Mesodermal cell (in vitro differentiated cells): ENCODE measurements around the gene SNX15.

Experiments
- H3K27ac ChIP-seq: 2 replicates; pipeline ENCODE4 v1.7.0; 2013; ENCODE audit warnings: mild to moderate bottlenecking, low read depth, low read length, moderate library complexity; ENCODE audit not compliant: severe bottlenecking
- H3K36me3 ChIP-seq: 2 replicates; pipeline ENCODE4 v1.7.1; 2013; ENCODE audit warnings: mild to moderate bottlenecking, low read length, moderate library complexity; ENCODE audit not compliant: control insufficient read depth, insufficient read depth
- H3K4me1 ChIP-seq: one replicate; pipeline ENCODE4 v1.7.1; 2013; ENCODE audit warnings: mild to moderate bottlenecking, low read length; ENCODE audit not compliant: insufficient read depth, control insufficient read depth, poor library complexity, severe bottlenecking
- H3K4me3 ChIP-seq: 2 replicates; pipeline ENCODE4 v1.7.0; 2013; ENCODE audit warnings: low read length, control low read depth, mild to moderate bottlenecking; ENCODE audit not compliant: insufficient read depth, poor library complexity, severe bottlenecking; ENCODE audit errors: extremely low read depth
- H3K9me3 ChIP-seq: 2 replicates; pipeline ENCODE4 v1.7.1; 2013; ENCODE audit warnings: mild to moderate bottlenecking, low read length, moderate library complexity; ENCODE audit not compliant: control insufficient read depth
- WGBS, 2 experiments: methylation state at CpG; one replicate each; pipeline ENCODE4 v1.1.5; 2013; ENCODE audit warnings: missing lambda C conversion rate in 2 of 2; ENCODE audit not compliant: insufficient coverage in 2 of 2; 5-methylcytosine and 5-hydroxymethylcytosine counted together

Gene SNX15

DNA sequence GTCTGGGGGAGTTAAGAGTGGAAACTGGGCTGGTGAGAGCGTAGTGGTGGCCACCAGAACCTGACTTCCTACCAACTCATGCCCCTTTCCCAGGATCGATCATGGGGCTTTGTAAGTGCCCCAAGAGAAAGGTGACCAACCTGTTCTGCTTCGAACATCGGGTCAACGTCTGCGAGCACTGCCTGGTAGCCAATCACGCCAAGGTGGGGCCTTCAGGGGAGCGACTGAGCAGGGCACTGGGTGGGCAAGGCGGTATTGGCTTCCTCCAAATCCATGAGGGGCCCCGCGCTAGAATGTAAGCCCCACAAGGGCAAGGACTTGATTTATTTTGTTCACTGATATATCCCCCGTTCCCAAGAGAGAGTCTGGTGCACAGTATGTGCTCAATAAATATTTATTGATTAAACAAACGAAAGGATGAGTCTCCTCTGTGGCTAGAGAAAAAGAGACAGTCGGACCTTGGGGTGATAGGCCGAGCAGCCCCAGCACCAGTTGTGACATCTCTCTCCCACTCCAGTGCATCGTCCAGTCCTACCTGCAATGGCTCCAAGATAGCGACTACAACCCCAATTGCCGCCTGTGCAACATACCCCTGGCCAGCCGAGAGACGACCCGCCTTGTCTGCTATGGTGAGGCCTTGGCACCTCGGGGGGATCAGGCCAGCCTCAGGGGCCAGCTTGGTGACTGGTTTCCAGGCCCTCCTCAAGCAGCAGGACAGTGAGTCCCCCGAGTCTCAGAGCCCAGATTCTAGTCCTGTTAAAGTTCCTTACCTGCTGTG is 57.5 kb downstream of the SNX15 start:
- 55 to 57% methylated on average over 22 of the region's 23 CpGs for WGBS, 2 experiments
- H3K4me3 ChIP-seq, result peak overlapping the region; percentile 85
- peaks cover 75% of the 10 kb centered on the region for H3K36me3 ChIP-seq
- H3K9me3 ChIP-seq, result no peaks in the 10 kb centered on the region
- H3K4me1 ChIP-seq, result peaks cover 17% of the 10 kb centered on the region
- H3K27ac ChIP-seq, result peak overlapping the region; percentile 98

DNA sequence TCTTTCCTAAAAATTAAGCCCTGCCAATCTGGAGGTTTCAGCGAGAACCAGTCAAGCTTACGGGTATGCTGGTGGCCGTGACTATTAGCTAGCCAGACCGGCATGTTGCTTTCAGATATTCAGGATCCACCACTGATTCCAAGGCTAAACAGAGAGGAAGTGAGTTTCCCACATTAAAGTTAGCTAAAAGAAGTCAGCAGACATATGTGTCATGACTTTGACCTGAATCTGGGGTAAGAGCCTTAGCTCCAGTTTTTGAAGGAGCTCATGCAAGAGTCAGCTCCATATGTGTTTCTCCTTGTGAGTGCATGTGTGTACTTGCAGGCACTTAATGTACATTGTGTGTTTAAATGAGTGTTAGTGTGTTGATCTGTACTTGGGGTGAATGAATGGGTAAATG is 58.2 kb downstream of the SNX15 start:
- WGBS, 2 experiments, result 97 to 100% methylated on average over 1 to 4 of the region's 4 CpGs
- Histone ChIP-seq H3K36me3 (peaks cover 72% of the 10 kb centered on the region), H3K4me3 (peak overlapping the region; percentile 85), H3K27ac (no peak overlapping the region), H3K4me1 (peaks cover 17% of the 10 kb centered on the region), H3K9me3 (no peaks in the 10 kb centered on the region)

DNA sequence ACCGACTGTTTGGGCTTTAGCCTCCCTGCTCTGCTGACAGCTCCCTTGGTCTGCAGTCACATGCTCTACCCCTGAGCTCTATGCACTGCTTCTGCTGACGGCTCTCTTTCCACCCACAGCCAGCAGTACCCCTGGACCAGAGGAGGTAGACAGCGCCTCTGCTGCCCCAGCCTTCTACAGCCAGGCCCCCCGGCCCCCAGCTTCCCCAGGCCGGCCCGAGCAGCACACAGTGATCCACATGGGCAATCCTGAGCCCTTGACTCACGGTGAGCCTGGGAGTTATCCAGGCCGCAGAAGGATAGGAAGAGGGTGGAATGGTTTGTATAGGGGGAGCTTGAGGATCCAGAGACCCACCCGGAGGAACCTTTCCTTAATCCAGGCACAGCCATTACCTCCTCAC is 59.6 kb downstream of the SNX15 start:
- peaks cover 17% of the 10 kb centered on the region for H3K4me1 ChIP-seq
- no peak overlapping the region for H3K27ac ChIP-seq
- no peak overlapping the region for H3K4me3 ChIP-seq
- peaks cover 58% of the 10 kb centered on the region for H3K36me3 ChIP-seq
- 89 to 95% methylated on average over 5 to 6 of the region's 9 CpGs for WGBS, 2 experiments
- H3K9me3 ChIP-seq, result no peaks in the 10 kb centered on the region

DNA sequence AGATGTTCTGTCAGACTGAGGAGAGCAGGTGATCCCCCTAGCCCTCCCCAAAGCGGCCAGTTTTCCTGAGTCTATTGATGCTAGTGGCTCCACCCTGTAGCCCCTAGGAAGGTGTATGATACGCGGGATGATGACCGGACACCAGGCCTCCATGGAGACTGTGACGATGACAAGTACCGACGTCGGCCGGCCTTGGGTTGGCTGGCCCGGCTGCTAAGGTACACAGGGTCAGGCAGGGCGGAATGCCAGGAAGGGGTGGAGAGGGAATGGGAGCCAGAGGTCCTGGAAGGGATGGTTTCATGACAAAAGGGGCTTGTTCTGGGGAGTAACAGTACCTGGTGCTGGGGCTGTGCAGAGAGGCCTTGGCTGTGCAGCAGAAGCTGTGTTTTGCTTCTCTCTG is 60.0 kb downstream of the SNX15 start:
- H3K4me1 ChIP-seq, result peaks cover 17% of the 10 kb centered on the region
- no peak overlapping the region for H3K27ac ChIP-seq
- H3K4me3 ChIP-seq, result no peak overlapping the region
- 95 to 96% methylated on average over 11 of the region's 11 CpGs for WGBS, 2 experiments
- peaks cover 54% of the 10 kb centered on the region for H3K36me3 ChIP-seq
- H3K9me3 ChIP-seq, result no peaks in the 10 kb centered on the region

DNA sequence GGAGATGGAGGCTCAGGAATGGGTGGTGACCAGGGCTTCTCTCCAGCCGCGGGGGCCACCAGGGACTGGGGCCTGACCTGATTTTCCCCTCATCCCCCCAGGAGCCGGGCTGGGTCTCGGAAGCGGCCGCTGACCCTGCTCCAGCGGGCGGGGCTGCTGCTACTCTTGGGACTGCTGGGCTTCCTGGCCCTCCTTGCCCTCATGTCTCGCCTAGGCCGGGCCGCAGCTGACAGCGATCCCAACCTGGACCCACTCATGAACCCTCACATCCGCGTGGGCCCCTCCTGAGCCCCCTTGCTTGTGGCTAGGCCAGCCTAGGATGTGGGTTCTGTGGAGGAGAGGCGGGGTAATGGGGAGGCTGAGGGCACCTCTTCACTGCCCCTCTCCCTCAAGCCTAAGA is 60.6 kb downstream of the SNX15 start:
- 95 to 99% methylated on average over 8 to 10 of the region's 15 CpGs for WGBS, 2 experiments
- Histone ChIP-seq H3K36me3 (peaks cover 48% of the 10 kb centered on the region), H3K4me3 (no peak overlapping the region), H3K9me3 (no peaks in the 10 kb centered on the region), H3K27ac (no peak overlapping the region), H3K4me1 (peaks cover 13% of the 10 kb centered on the region)

DNA sequence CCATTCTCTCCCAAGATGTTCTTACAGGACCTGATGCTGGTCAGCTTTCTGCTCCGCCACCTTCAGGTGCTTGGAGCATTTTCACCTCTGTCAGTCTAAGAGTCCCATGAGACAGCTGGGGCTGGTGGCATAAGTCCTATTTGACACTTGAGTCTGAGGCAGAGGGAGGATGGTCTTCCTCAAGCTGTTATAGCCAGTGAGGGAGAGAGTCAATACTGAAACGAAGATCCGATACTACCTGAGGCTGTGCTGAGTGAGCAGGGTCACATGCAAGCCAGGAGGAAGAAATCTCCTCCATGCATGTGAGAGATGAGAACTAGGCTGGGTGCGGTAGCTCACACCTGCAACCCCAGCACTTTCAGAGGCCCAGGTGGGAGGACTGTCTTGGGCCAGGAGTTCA is 62.4 kb downstream of the SNX15 start:
- Histone ChIP-seq H3K4me3 (no peak overlapping the region), H3K9me3 (no peaks in the 10 kb centered on the region), H3K4me1 (peaks cover 7% of the 10 kb centered on the region), H3K27ac (no peak overlapping the region), H3K36me3 (peaks cover 48% of the 10 kb centered on the region)
- WGBS, 2 experiments, result 93 to 100% methylated on average over 2 to 3 of the region's 4 CpGs
